HL-60 (cell line): Measurements from ENCODE around the gene OR5H6.

Experiments used
- DNase-seq, 2 experiments: peaks; one replicate each; pipeline ENCODE4 v3.0.0-alpha.2; 2010 to 2020; ENCODE audit warnings: low read depth in 1 of 2, low spot score in 1 of 2
- H3K27ac ChIP-seq: fragments of 250-450 bp; sonication (Bioruptor Pico); replicated peaks from 2 replicates; pipeline ENCODE4 v1.5.1; 2020; ENCODE audit warnings: mild to moderate bottlenecking, moderate library complexity
- H3K27me3 ChIP-seq: fragments of 250-450 bp; sonication (Bioruptor Pico); 2 replicates; pipeline ENCODE4 v1.5.1; 2021; ENCODE audit warnings: mild to moderate bottlenecking, moderate library complexity; ENCODE audit not compliant: insufficient read depth, poor library complexity, severe bottlenecking
- H3K4me3 ChIP-seq: replicated peaks from 2 replicates; pipeline ENCODE4 v1.5.1; 2011; ENCODE audit warnings: mild to moderate bottlenecking, control low read depth, low read length; ENCODE audit not compliant: insufficient read depth
- GABPA ChIP-seq: IDR thresholded peaks from 2 replicates; pipeline ENCODE4 v1.6.1; 2012; ENCODE audit warnings: low read depth
- POLR2AphosphoS5 ChIP-seq: IDR thresholded peaks from 2 replicates; pipeline ENCODE4 v1.6.1; 2012; ENCODE audit warnings: low read depth
- SPI1 ChIP-seq: IDR thresholded peaks from 2 replicates; pipeline ENCODE4 v1.6.1; 2012; ENCODE audit warnings: low read depth, mild to moderate bottlenecking, borderline replicate concordance
- long read RNA-seq: library from polyadenylated mRNA; unstranded; transcript quantifications from one replicate; pipeline ENCODE4 v2.0.0, GENCODE V29; 2020
- TF ChIP-seq, protein P1 (sequence below): IDR thresholded peaks from one replicate; pipeline ENCODE4 v1.5.1; 2011; ENCODE audit warnings: low read length, control low read depth, inconsistent platforms; ENCODE audit not compliant: insufficient read depth
- TF ChIP-seq, protein P2 (sequence below): IDR thresholded peaks from 2 replicates; pipeline ENCODE4 v1.6.1; 2012; ENCODE audit warnings: low read depth; ENCODE audit not compliant: insufficient replicate concordance

Gene OR5H6
- long read RNA-seq = 0 reads

DNA sequence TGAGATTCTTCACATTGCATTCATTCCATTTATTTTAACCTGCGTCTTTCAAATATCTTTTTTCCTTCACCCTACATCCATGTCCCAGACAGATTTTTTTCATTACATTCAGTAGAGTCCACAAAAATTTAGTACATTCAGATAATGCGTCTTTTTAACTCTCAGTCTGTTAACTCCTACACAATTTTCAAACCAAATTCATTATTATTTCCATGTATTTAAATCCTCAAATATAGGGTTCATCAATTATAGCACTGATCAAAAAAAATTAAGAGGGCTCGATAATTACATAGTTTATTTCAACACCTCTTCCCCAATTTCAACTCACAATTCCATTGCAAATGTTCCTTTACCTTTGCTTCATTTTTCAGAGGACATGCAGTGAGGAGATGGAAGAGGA lies at the start of gene OR5H6:
Gene OR5H6, plus strand, starts transcription at position 301 of the 400 bp plus-strand sequence. Its CDS starts 89 bp downstream, at position 390.
- no peaks in the 10 kb centered on the region for H3K27me3 ChIP-seq
- no peak for DNase-seq
- H3K27ac ChIP-seq = no peak within 1 kb of the TSS
- H3K4me3 ChIP-seq = no peak within 1 kb of the TSS
- no peak for TF ChIP-seq GABPA
- TF ChIP-seq, protein P1, sequence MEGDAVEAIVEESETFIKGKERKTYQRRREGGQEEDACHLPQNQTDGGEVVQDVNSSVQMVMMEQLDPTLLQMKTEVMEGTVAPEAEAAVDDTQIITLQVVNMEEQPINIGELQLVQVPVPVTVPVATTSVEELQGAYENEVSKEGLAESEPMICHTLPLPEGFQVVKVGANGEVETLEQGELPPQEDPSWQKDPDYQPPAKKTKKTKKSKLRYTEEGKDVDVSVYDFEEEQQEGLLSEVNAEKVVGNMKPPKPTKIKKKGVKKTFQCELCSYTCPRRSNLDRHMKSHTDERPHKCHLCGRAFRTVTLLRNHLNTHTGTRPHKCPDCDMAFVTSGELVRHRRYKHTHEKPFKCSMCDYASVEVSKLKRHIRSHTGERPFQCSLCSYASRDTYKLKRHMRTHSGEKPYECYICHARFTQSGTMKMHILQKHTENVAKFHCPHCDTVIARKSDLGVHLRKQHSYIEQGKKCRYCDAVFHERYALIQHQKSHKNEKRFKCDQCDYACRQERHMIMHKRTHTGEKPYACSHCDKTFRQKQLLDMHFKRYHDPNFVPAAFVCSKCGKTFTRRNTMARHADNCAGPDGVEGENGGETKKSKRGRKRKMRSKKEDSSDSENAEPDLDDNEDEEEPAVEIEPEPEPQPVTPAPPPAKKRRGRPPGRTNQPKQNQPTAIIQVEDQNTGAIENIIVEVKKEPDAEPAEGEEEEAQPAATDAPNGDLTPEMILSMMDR = no peak
- TF ChIP-seq, protein P2, sequence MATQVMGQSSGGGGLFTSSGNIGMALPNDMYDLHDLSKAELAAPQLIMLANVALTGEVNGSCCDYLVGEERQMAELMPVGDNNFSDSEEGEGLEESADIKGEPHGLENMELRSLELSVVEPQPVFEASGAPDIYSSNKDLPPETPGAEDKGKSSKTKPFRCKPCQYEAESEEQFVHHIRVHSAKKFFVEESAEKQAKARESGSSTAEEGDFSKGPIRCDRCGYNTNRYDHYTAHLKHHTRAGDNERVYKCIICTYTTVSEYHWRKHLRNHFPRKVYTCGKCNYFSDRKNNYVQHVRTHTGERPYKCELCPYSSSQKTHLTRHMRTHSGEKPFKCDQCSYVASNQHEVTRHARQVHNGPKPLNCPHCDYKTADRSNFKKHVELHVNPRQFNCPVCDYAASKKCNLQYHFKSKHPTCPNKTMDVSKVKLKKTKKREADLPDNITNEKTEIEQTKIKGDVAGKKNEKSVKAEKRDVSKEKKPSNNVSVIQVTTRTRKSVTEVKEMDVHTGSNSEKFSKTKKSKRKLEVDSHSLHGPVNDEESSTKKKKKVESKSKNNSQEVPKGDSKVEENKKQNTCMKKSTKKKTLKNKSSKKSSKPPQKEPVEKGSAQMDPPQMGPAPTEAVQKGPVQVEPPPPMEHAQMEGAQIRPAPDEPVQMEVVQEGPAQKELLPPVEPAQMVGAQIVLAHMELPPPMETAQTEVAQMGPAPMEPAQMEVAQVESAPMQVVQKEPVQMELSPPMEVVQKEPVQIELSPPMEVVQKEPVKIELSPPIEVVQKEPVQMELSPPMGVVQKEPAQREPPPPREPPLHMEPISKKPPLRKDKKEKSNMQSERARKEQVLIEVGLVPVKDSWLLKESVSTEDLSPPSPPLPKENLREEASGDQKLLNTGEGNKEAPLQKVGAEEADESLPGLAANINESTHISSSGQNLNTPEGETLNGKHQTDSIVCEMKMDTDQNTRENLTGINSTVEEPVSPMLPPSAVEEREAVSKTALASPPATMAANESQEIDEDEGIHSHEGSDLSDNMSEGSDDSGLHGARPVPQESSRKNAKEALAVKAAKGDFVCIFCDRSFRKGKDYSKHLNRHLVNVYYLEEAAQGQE = no peak
- no peak for TF ChIP-seq POLR2AphosphoS5
- TF ChIP-seq SPI1 = no peak

DNA sequence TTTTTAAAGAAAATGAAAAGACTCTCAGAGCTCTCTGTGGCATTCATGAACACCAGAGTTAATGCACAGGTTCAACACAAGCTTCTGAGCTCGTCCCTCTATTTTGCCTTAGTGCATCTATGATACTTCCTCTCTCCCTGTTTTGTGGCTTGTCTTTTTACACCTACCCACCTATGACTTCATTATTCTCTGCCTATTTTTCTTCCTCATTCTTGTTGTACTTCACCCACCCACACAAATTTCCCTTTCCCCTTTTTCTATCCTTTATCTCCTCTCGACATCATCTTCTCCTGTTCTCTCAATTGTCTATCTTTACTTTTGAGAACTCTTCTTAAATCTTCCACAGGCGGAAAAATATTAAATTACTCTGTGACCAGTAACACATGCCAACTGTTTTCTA lies 49.0 kb upstream of the OR5H6 start:
- Histone ChIP-seq H3K27me3 (no peaks in the 10 kb centered on the region), H3K4me3 (no peak overlapping the region), H3K27ac (no peak overlapping the region)
- DNase-seq = no peak
- TF ChIP-seq GABPA (no peak), SPI1 (peak; percentile 36; the same call in 1 of the 2 replicates), POLR2AphosphoS5 (no peak)
- TF ChIP-seq, protein P2 = no peak
- TF ChIP-seq, protein P1 = no peak

DNA sequence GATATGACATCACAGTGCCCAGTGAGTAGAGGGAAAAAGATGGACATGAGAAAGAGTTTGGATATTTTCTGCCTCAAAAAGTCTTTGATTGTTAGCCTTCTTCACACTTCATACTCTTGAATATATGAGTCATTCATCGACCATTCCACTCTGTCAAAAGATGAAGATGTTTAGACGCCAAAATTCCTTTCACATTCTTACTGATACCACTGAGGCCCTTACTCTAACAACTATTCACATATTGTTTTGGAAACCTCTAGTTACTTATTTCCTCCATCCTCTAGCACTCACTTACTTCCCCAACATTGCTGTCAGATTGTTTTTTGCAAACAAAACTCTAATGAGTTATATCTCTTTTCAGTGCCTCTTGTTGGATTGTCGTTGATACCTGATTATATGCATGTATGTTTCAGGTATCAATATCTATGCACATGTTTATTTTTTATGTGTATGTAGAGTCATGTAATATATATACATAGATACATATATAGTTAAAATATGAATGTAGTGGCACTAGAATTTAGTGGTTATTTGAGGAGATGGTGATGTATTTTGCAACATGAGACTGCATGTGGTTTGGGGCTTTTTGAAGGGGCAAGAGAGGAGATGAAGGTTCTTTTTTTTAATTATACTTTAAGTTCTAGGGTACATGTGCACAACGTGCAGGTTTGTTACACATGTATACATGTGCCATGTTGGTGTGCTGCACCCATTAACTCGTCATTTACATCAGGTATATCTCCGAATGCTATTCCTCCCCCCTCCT lies 40.0 kb upstream of the OR5H6 start:
- no peak for TF ChIP-seq POLR2AphosphoS5
- TF ChIP-seq SPI1 = no peak
- TF ChIP-seq, protein P1 = no peak
- TF ChIP-seq GABPA = no peak
- TF ChIP-seq, protein P2 = no peak
- H3K27ac ChIP-seq = no peak overlapping the region
- no peaks in the 10 kb centered on the region for H3K27me3 ChIP-seq
- H3K4me3 ChIP-seq = no peak overlapping the region
- DNase-seq = no peak
